Measurements from ENCODE around the gene SETMAR. TPM values are rescaled to one million over a fixed set of nuclear protein-coding genes. Genes with fewer than 3 reads are reported as not detected.

Gene SETMAR
- total and polyA plus RNA-seq, 4 donors = 4.5 to 9.7 (median 5.8) TPM

GRCh38 chr3:4332574-4332973 lies 29.4 kb downstream of the SETMAR start (continued):
- TF ChIP-seq ZBTB33 (IDR thresholded peaks at IDR 0.05) (no peak), NR2F2 (IDR thresholded peaks at IDR 0.05) (no peak), RXRA (IDR thresholded peaks at IDR 0.05) (no peak), ATF3 (IDR thresholded peaks at IDR 0.05) (no peak), FOXA1 (IDR thresholded peaks at IDR 0.05) (no peak), HNF4G (IDR thresholded peaks at IDR 0.05) (no peak)
- TF ChIP-seq, protein P1, sequence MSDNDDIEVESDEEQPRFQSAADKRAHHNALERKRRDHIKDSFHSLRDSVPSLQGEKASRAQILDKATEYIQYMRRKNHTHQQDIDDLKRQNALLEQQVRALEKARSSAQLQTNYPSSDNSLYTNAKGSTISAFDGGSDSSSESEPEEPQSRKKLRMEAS (IDR thresholded peaks at IDR 0.05) = no peak

DNA sequence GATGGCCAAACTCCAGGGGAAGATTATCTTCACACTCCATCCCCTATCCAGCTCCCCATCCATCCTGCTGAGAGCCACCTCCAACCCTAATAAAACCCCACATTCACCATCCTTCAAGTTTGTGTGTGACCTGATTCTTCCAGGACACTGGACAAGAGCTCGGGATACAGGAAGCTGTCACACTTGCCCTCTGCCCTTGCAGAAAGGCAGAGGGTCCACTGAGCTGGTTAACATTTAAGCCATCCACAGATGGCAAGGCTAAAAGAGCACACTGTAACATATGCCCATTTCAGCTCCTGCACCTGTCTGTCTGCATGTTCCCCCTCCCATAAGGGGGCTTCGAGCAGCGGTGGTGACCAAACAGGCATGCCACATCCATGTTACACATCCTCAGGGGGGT lies 29.8 kb downstream of the SETMAR start:
- Histone ChIP-seq H3K4me1 (ENCODE audit: control insufficient read depth in 4 of 4, insufficient read depth in 4 of 4, low read length in 3 of 4) (peaks cover 5 to 19% (median 14%) of the 10 kb centered on the region in 4 donors), H3K4me3 (ENCODE audit: low read depth in 1 of 3, low read length in 3 of 3) (no peak overlapping the region), H3K9me3 (ENCODE audit: control insufficient read depth in 4 of 4, low read length in 3 of 4) (no peaks in the 10 kb centered on the region), H3K36me3 (ENCODE audit: control insufficient read depth in 4 of 4, insufficient read depth in 3 of 4, low read depth in 1 of 4, low read length in 3 of 4) (no peaks in the 10 kb centered on the region), H3K27ac (ENCODE audit: low read depth in 1 of 2, low read length in 2 of 2) (no peak overlapping the region), H3K9ac (ENCODE audit: low read depth in 1 of 2, low read length in 2 of 2) (no peak overlapping the region), H3K27me3 (ENCODE audit: control insufficient read depth in 4 of 4, insufficient read depth in 4 of 4, low read length in 3 of 4) (no peaks in the 10 kb centered on the region)
- TF ChIP-seq YY1 (IDR thresholded peaks at IDR 0.05) (no peak), FOXA2 (IDR thresholded peaks at IDR 0.05) (no peak), HNF4A (conservative IDR thresholded peaks at IDR 0.05) (peak; percentile 58 to 65), JUND (IDR thresholded peaks at IDR 0.05) (no peak), TAF1 (conservative IDR thresholded peaks at IDR 0.05) (no peak), GABPA (IDR thresholded peaks at IDR 0.05 in 1 of 2, conservative IDR thresholded peaks at IDR 0.05 in 1 of 2) (peak in 1 of 2 donors; percentile 61), RXRA (IDR thresholded peaks at IDR 0.05) (peak; percentile 28 to 44), CTCF (IDR thresholded peaks at IDR 0.05; ENCODE audit: low read depth, low read length, missing input control) (no peak), HNF4G (IDR thresholded peaks at IDR 0.05) (no peak), SP1 (IDR thresholded peaks at IDR 0.05) (peak; percentile 34)
- TF ChIP-seq, protein P1 (IDR thresholded peaks at IDR 0.05) = no peak
- DNase-seq (ENCODE audit: low spot score) = no peak
- 67% methylated on average over 3 of the region's 3 CpGs for WGBS

DNA sequence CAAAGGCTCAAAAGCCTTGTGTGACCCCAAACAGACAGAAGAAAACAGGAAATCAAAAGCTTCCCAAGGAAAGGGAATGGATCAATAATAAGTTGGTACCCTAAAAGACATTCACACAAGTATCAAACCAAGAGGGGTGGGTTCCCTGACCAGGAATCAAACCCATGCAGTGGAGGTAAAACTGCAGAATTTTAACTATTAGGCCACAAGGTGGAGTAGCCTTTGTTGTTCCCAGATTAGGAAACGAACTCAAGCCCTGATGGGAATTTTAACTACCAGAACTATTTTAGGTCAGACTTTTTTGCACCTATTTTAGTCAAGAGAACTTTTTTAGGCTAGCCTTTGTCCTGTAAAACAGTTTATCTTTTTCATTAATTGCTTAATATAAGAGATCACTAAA lies 31.4 kb downstream of the SETMAR start:
- Histone ChIP-seq H3K27me3 (ENCODE audit: control insufficient read depth in 4 of 4, insufficient read depth in 4 of 4, low read length in 3 of 4) (no peaks in the 10 kb centered on the region), H3K27ac (ENCODE audit: low read depth in 1 of 2, low read length in 2 of 2) (no peak overlapping the region), H3K9me3 (ENCODE audit: control insufficient read depth in 4 of 4, low read length in 3 of 4) (no peaks in the 10 kb centered on the region), H3K9ac (ENCODE audit: low read depth in 1 of 2, low read length in 2 of 2) (no peak overlapping the region), H3K4me1 (ENCODE audit: control insufficient read depth in 4 of 4, insufficient read depth in 4 of 4, low read length in 3 of 4) (peaks cover 3 to 18% (median 12%) of the 10 kb centered on the region in 4 donors), H3K36me3 (ENCODE audit: control insufficient read depth in 4 of 4, insufficient read depth in 3 of 4, low read depth in 1 of 4, low read length in 3 of 4) (no peaks in the 10 kb centered on the region), H3K4me3 (ENCODE audit: low read depth in 1 of 3, low read length in 3 of 3) (no peak overlapping the region)
- WGBS = 64% methylated on average over 1 of the region's 1 CpG
- no peak for TF ChIP-seq GABPA (IDR thresholded peaks at IDR 0.05 in 1 of 2, conservative IDR thresholded peaks at IDR 0.05 in 1 of 2)
- TF ChIP-seq RAD21 (IDR thresholded peaks at IDR 0.05) = peak; percentile 22 to 41
- no peak for TF ChIP-seq ATF3 (IDR thresholded peaks at IDR 0.05)
- TF ChIP-seq YY1 (IDR thresholded peaks at IDR 0.05) = no peak
- DNase-seq (ENCODE audit: low spot score) = no peak
